ENCODE measurements around the gene ZNF804A.
"Not testable (repeated sequence)": the region's sequence is repeated elsewhere in the genome, so short reads cannot be mapped to it uniquely, and the experiment has no call there.

ZNF804A gene

DNA sequence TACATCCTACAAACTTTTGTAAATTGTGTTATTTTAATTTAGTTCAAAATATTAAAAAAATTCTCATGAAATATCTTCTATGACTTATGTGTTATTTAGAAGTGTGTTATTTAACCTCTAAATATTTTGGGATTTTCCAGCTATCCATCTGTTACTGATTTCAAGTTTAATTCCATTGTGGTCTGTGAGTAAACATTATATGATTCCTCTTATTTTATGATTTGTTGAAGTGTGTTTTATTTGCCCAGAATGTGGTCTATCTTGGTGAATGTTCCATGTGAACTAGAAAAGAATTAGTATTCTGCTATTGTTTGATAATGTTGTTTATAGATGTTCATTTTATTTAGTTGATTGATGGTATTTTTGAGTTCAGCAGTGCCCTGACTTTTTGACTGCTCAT lies 136.0 kb downstream of the ZNF804A start:
- ChIA-PET CTCF (no interaction called here), POLR2A (interaction anchor here (0.6 kb wide), 1 partner anchor 80 kb away, joined by 4 read pairs; no protein-coding TSS in a partner anchor)
- peaks cover 0 to 5% (median 3%) of the 10 kb centered on the region in 4 experiments for H3K4me1 ChIP-seq (ENCODE audit: control extremely low read depth in 1 of 4, control insufficient read depth in 4 of 4, insufficient read depth in 4 of 4, low read length in 3 of 4)
- no peak overlapping the region for H3K27ac ChIP-seq (ENCODE audit: insufficient read depth in 1 of 2, low read depth in 1 of 2, low read length in 2 of 2, poor library complexity in 1 of 2, severe bottlenecking in 2 of 2)
- H3K4me3 ChIP-seq (ENCODE audit: control insufficient read depth in 1 of 7, extremely low read depth in 1 of 7, insufficient read depth in 4 of 7, low read depth in 2 of 7, low read length in 6 of 7): no peak overlapping the region
- no peak for DNase-seq
- H3K27me3 ChIP-seq (replicated peaks in 2 of 5; ENCODE audit: control insufficient read depth in 4 of 5, insufficient read depth in 5 of 5, low read length in 4 of 5): no peaks in the 10 kb centered on the region
- no peaks in the 10 kb centered on the region for H3K9me3 ChIP-seq (ENCODE audit: control extremely low read depth in 1 of 5, control insufficient read depth in 4 of 5, insufficient read depth in 2 of 5, low read depth in 1 of 5, low read length in 4 of 5)
- H3K36me3 ChIP-seq (ENCODE audit: control insufficient read depth in 4 of 4, insufficient read depth in 4 of 4, low read length in 3 of 4): no peaks in the 10 kb centered on the region

DNA sequence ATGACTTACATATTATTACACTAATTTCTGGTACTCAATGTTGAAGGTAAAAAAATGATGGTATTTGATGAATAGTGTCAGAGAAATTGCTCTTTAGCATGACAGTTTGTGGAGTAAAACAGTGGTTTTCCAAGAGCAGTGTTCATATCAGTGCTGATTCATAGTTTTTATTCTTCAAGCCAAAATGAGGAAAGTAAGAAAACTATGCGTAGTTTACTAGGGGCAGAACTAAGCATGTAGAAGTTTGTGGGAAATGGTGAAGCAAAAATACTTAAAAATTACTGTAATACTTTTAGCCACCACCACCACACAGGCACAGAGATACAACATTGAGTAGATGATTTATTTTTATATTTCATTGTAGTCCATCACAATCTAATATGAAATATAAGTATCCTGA lies 137.3 kb downstream of the ZNF804A start:
- peaks cover 0 to 1% (median 0%) of the 10 kb centered on the region in 5 experiments for H3K9me3 ChIP-seq (ENCODE audit: control extremely low read depth in 1 of 5, control insufficient read depth in 4 of 5, insufficient read depth in 2 of 5, low read depth in 1 of 5, low read length in 4 of 5)
- H3K4me1 ChIP-seq (ENCODE audit: control extremely low read depth in 1 of 4, control insufficient read depth in 4 of 4, insufficient read depth in 4 of 4, low read length in 3 of 4): peaks cover 0 to 5% (median 3%) of the 10 kb centered on the region in 4 experiments
- WGBS (ENCODE audit: insufficient coverage): no CpG with 5 or more reads among the region's 1 CpG
- CTCF ChIA-PET: no interaction called here
- H3K27me3 ChIP-seq (replicated peaks in 2 of 5; ENCODE audit: control insufficient read depth in 4 of 5, insufficient read depth in 5 of 5, low read length in 4 of 5): no peaks in the 10 kb centered on the region
- no peak overlapping the region for H3K4me3 ChIP-seq (ENCODE audit: control insufficient read depth in 1 of 7, extremely low read depth in 1 of 7, insufficient read depth in 4 of 7, low read depth in 2 of 7, low read length in 6 of 7)
- POLR2A ChIA-PET: no interaction called here
- DNase-seq: peak in 2 of 3 donors; percentile 9 to 33
- H3K27ac ChIP-seq (ENCODE audit: insufficient read depth in 1 of 2, low read depth in 1 of 2, low read length in 2 of 2, poor library complexity in 1 of 2, severe bottlenecking in 2 of 2): no peak overlapping the region
- H3K36me3 ChIP-seq (ENCODE audit: control insufficient read depth in 4 of 4, insufficient read depth in 4 of 4, low read length in 3 of 4): no peaks in the 10 kb centered on the region

DNA sequence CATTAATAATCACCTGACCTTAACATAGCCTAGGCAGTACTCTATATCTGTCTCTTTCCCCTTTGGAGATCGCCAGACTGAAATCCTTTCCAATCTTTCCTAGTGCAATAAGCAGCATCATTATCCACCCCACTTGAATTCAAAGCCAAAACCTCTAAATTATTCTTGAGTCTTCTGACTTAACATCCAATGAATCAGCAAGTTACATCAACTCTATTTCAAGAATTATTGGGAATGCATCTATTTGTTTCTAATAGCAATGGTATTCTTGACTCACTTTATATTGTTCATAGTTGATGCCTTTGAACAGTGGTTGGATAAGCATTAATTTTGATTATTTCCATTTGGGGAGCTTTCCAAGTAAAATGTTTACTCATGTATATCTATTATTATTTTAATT lies 144.8 kb downstream of the ZNF804A start:
- Histone ChIP-seq H3K27ac (ENCODE audit: insufficient read depth in 1 of 2, low read depth in 1 of 2, low read length in 2 of 2, poor library complexity in 1 of 2, severe bottlenecking in 2 of 2) (no peak overlapping the region), H3K4me3 (ENCODE audit: control insufficient read depth in 1 of 7, extremely low read depth in 1 of 7, insufficient read depth in 4 of 7, low read depth in 2 of 7, low read length in 6 of 7) (no peak overlapping the region), H3K27me3 (replicated peaks in 2 of 5; ENCODE audit: control insufficient read depth in 4 of 5, insufficient read depth in 5 of 5, low read length in 4 of 5) (no peaks in the 10 kb centered on the region), H3K36me3 (ENCODE audit: control insufficient read depth in 4 of 4, insufficient read depth in 4 of 4, low read length in 3 of 4) (no peaks in the 10 kb centered on the region), H3K9me3 (ENCODE audit: control extremely low read depth in 1 of 5, control insufficient read depth in 4 of 5, insufficient read depth in 2 of 5, low read depth in 1 of 5, low read length in 4 of 5) (peaks cover 0 to 1% (median 0%) of the 10 kb centered on the region in 5 experiments), H3K4me1 (ENCODE audit: control extremely low read depth in 1 of 4, control insufficient read depth in 4 of 4, insufficient read depth in 4 of 4, low read length in 3 of 4) (no peaks in the 10 kb centered on the region)
- CTCF ChIA-PET: no interaction called here
- 100% methylated on average over 1 of the region's 1 CpG for WGBS (ENCODE audit: insufficient coverage)
- POLR2A ChIA-PET: no interaction called here
- no peak for DNase-seq

DNA sequence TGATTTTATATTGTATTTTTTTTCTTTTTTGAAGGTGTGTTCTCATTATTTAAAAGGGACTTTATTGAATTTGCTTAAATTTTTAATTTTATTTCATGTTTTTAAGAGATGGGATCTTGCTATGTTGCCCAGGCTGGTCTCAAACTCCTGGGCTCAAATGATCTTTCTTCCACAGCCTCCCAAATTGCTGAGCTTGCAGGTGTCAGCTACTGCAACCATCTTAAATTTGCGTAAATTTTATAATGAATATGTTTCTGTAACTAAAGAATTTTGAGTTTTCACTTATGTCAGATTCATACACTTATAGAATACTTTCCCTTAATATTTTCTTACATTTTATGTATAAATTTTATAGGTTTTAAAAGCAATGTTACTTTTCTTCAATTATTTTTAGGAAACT lies 157.8 kb downstream of the ZNF804A start:
- Histone ChIP-seq H3K9me3 (ENCODE audit: control extremely low read depth in 1 of 5, control insufficient read depth in 4 of 5, insufficient read depth in 2 of 5, low read depth in 1 of 5, low read length in 4 of 5) (no peaks in the 10 kb centered on the region), H3K27ac (ENCODE audit: insufficient read depth in 1 of 2, low read depth in 1 of 2, low read length in 2 of 2, poor library complexity in 1 of 2, severe bottlenecking in 2 of 2) (no peak overlapping the region), H3K4me3 (ENCODE audit: control insufficient read depth in 1 of 7, extremely low read depth in 1 of 7, insufficient read depth in 4 of 7, low read depth in 2 of 7, low read length in 6 of 7) (no peak overlapping the region), H3K4me1 (ENCODE audit: control extremely low read depth in 1 of 4, control insufficient read depth in 4 of 4, insufficient read depth in 4 of 4, low read length in 3 of 4) (peaks cover 0 to 5% (median 0%) of the 10 kb centered on the region in 4 experiments), H3K27me3 (replicated peaks in 2 of 5; ENCODE audit: control insufficient read depth in 4 of 5, insufficient read depth in 5 of 5, low read length in 4 of 5) (no peaks in the 10 kb centered on the region), H3K36me3 (ENCODE audit: control insufficient read depth in 4 of 4, insufficient read depth in 4 of 4, low read length in 3 of 4) (peaks cover 0 to 3% (median 0%) of the 10 kb centered on the region in 4 experiments)
- no peak for DNase-seq
- no CpG with 5 or more reads among the region's 1 CpG for WGBS (ENCODE audit: insufficient coverage)
- ChIA-PET CTCF (interaction anchor here (1.2 kb wide), 1 partner anchor 24 kb away, joined by 4 read pairs; no protein-coding TSS in a partner anchor), POLR2A (no interaction called here)

DNA sequence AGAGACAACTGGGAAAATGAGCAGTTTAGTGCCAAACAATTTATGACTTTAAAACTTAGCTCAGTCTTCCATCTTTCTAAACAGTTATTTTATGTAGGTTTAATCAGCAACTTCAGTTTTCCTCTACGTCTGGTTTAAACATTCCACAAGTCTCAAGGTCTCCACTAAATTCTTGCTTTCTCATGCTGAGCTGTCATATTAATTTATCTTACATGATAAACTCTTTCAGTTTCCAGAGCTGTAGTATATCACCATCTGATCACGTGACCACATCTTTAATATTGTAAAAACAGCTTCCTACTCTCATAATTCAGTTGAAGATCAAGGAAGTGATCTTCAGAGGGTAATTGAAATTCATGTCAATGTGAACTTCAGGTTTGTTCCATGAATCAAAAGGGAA lies 158.6 kb downstream of the ZNF804A start:
- CTCF ChIA-PET: interaction anchor here (1.2 kb wide), 1 partner anchor 23 kb away, joined by 4 read pairs; no protein-coding TSS in a partner anchor
- WGBS (ENCODE audit: insufficient coverage): no CpG with 5 or more reads among the region's 2 CpGs
- POLR2A ChIA-PET: no interaction called here

DNA sequence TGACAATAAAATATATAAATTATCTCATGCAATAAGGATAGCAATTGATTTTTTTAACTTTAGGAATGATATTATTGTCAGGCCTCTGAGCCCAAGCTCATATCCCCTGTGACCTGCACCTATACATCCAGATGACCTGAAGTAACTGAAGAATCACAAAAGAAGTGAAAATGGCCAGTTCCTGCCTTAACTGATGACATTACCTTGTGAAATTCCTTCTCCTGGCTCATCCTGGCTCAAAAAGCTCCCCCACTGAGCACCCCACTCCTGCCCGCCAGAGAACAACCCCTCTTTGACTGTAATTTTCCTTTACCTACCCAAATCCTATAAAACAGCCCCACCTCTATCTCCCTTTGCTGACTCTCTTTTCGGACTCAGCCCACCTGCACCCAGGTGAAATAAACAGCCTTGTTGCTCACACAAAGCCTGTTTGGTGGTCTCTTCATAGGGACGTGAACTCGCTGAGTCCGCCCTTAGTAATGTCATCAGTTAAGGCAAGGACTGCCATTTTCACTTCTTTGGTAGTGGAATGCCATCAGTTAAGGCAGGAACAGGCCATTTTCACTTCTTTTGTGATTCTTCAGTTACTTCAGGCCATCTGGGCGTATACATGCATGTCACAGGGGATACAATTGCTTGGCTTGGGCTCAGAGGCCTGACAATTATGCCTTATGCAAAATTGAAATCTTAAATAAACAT lies 161.4 kb downstream of the ZNF804A start:
- POLR2A ChIA-PET; H3K27me3 ChIP-seq (replicated peaks in 2 of 5; ENCODE audit: control insufficient read depth in 4 of 5, insufficient read depth in 5 of 5, low read length in 4 of 5); H3K4me1 ChIP-seq (ENCODE audit: control extremely low read depth in 1 of 4, control insufficient read depth in 4 of 4, insufficient read depth in 4 of 4, low read length in 3 of 4); H3K36me3 ChIP-seq (ENCODE audit: control insufficient read depth in 4 of 4, insufficient read depth in 4 of 4, low read length in 3 of 4); H3K4me3 ChIP-seq (ENCODE audit: control insufficient read depth in 1 of 7, extremely low read depth in 1 of 7, insufficient read depth in 4 of 7, low read depth in 2 of 7, low read length in 6 of 7); H3K9me3 ChIP-seq (ENCODE audit: control extremely low read depth in 1 of 5, control insufficient read depth in 4 of 5, insufficient read depth in 2 of 5, low read depth in 1 of 5, low read length in 4 of 5); DNase-seq; CTCF ChIA-PET; H3K27ac ChIP-seq (ENCODE audit: insufficient read depth in 1 of 2, low read depth in 1 of 2, low read length in 2 of 2, poor library complexity in 1 of 2, severe bottlenecking in 2 of 2): not testable (repeated sequence)
- WGBS (ENCODE audit: insufficient coverage): 96% methylated on average over 6 of the region's 6 CpGs

More for the DNA sequence above, 158.6 kb downstream of the ZNF804A start:
- Histone ChIP-seq H3K27me3 (replicated peaks in 2 of 5; ENCODE audit: control insufficient read depth in 4 of 5, insufficient read depth in 5 of 5, low read length in 4 of 5) (no peaks in the 10 kb centered on the region), H3K4me3 (ENCODE audit: control insufficient read depth in 1 of 7, extremely low read depth in 1 of 7, insufficient read depth in 4 of 7, low read depth in 2 of 7, low read length in 6 of 7) (no peak overlapping the region), H3K36me3 (ENCODE audit: control insufficient read depth in 4 of 4, insufficient read depth in 4 of 4, low read length in 3 of 4) (peaks cover 0 to 3% (median 0%) of the 10 kb centered on the region in 4 experiments), H3K9me3 (ENCODE audit: control extremely low read depth in 1 of 5, control insufficient read depth in 4 of 5, insufficient read depth in 2 of 5, low read depth in 1 of 5, low read length in 4 of 5) (no peaks in the 10 kb centered on the region), H3K4me1 (ENCODE audit: control extremely low read depth in 1 of 4, control insufficient read depth in 4 of 4, insufficient read depth in 4 of 4, low read length in 3 of 4) (peaks cover 0 to 5% (median 0%) of the 10 kb centered on the region in 4 experiments), H3K27ac (ENCODE audit: insufficient read depth in 1 of 2, low read depth in 1 of 2, low read length in 2 of 2, poor library complexity in 1 of 2, severe bottlenecking in 2 of 2) (peak overlapping the region in 1 of 2 experiments; percentile 46)
- DNase-seq: peak; percentile 69 to 91 (median 88)

DNA sequence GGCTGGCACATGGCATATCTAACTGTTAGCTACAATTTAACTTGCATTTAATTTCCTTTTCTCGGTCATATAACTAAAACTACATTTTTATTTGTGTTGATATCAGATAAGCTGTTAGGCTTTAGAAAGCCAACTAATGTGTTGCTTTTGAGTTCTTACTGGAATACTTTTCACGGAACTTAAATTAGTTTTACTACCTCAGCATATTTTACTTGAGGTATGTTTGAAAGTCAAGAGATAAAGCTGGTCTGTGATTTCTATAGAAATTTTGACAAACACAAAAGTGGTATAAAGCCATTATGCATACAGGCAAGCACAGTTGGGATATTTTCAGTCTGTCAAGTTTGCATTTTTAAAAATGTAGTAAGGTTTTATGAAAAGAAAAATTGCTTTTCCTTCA lies 162.6 kb downstream of the ZNF804A start:
- Histone ChIP-seq H3K36me3 (ENCODE audit: control insufficient read depth in 4 of 4, insufficient read depth in 4 of 4, low read length in 3 of 4) (no peaks in the 10 kb centered on the region), H3K4me1 (ENCODE audit: control extremely low read depth in 1 of 4, control insufficient read depth in 4 of 4, insufficient read depth in 4 of 4, low read length in 3 of 4) (peaks cover 0 to 12% (median 0%) of the 10 kb centered on the region in 4 experiments), H3K9me3 (ENCODE audit: control extremely low read depth in 1 of 5, control insufficient read depth in 4 of 5, insufficient read depth in 2 of 5, low read depth in 1 of 5, low read length in 4 of 5) (no peaks in the 10 kb centered on the region), H3K4me3 (ENCODE audit: control insufficient read depth in 1 of 7, extremely low read depth in 1 of 7, insufficient read depth in 4 of 7, low read depth in 2 of 7, low read length in 6 of 7) (no peak overlapping the region), H3K27ac (ENCODE audit: insufficient read depth in 1 of 2, low read depth in 1 of 2, low read length in 2 of 2, poor library complexity in 1 of 2, severe bottlenecking in 2 of 2) (no peak overlapping the region), H3K27me3 (replicated peaks in 2 of 5; ENCODE audit: control insufficient read depth in 4 of 5, insufficient read depth in 5 of 5, low read length in 4 of 5) (no peaks in the 10 kb centered on the region)
- no CpG with 5 or more reads among the region's 2 CpGs for WGBS (ENCODE audit: insufficient coverage)
- POLR2A ChIA-PET: no interaction called here
- CTCF ChIA-PET: no interaction called here
- DNase-seq: no peak

Measured in common myeloid progenitor, CD34-positive (primary cell).